HG03521 (cell line): ENCODE measurements around the gene CASP6.

ENCODE experiments used
- ATAC-seq: cut with Tn5 transposase; IDR thresholded peaks from one replicate; pipeline ENCODE4 v1.9.1; 2021; ENCODE audit warnings: mild to moderate bottlenecking, moderate library complexity; ENCODE audit not compliant: unreplicated experiment

The CASP6 gene

DNA sequence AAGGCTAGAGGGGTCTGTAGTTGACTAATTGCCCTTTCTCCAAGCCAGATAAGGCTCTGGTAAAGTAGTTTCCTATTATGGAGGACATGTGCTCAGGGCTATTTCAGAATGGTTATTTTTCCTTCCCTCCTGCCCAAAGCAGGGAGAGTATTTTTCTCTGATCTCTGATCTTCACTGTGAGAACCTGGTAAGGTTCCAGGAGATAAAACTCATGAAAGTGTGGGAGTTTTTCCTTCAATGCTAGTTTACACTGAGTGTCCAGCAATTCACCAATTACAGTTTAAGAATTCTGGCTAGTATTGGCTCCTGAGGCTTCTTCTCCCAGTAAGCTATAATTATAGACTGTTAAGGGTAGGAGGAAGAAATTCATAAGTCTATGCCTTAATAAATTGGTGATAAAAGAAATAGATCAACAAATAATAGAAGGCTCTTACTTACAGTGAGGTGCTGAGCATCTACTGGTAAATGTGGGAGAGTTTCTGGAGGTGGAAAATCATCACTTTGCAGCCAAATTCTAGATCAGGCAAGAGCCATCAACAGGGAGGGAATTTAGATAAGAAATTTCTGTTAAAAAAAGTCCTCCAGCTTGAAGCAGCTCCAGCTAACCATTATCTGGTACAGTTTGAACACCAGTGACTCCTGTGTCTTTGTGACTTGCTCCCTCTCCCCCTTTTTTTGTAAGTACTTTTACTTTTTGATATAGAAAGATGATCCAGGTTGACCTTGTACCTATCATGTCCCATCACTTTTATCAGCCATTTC is 30.9 kb downstream of the CASP6 start:
- ATAC-seq = no peak

DNA sequence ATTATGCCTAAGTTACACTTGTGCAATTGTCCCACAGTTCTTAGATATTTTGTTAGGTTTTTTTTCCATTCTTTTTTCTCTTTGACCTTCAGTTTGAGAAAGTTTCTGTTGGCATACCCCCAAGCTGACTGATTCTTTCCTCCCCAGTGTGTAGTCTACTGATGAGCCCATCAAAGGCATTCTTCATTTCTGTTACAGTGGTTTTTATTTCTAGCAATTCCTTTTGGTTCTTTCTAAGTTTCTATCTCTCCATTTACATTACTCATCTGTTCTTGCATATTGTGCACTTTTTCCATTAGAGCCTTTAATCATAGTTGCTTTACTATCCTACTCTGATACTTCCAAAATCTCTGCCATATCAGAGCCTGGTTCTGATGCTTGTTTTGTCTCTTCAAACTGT is 31.9 kb downstream of the CASP6 start:
- no peak for ATAC-seq

DNA sequence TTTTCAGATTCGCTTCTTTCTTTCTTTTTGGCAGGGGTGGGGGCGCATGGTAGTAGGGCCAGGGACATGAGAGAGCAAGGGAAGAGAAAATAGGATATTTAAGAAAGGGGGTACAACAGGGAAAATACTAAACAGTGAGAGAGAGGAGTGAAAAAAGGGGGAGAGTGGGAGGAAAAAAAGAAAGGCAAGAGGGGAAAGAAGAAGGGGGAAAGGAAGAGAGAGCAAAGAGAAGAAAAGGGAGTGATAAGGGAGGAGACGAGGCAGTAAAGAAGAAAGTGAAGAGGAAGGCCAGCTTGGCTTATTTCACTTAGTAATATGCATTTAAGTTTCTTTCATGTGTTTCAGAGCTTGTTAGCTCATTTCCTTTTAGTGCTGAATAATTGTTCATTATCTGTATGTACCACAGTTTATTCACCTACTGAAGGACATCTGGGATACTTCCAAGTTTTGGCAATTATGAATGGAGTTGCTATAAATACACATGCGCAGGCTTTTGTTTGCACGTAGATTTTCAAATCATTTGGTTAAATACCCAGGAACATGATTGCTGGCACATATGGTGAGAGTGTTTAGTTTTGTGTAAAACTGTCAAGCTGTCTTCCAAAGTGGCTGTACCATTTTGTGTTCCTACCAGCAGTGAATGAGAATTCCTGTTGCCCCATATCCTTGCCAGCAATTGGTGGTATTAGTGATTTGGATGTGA is 37.3 kb downstream of the CASP6 start:
- ATAC-seq = no peak

DNA sequence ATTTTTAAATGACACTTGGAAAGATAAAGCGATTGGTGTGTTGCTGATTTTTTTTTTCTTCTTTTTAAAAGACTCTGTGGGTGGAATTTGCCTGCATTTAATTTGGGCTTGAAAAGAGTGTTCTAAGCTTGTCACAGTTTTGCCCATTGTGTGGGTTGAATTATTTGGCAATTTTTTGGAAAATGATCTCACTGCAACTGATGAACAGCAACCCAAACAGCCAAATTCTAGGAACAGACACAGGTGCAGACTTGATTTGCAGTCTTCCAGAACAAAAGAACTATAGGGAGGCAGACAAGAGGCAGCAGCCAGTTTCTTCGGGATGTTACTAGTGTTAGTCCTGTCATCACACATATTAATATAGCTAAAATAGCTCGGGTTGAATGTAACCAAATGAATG is 40.5 kb downstream of the CASP6 start:
- ATAC-seq = no peak

DNA sequence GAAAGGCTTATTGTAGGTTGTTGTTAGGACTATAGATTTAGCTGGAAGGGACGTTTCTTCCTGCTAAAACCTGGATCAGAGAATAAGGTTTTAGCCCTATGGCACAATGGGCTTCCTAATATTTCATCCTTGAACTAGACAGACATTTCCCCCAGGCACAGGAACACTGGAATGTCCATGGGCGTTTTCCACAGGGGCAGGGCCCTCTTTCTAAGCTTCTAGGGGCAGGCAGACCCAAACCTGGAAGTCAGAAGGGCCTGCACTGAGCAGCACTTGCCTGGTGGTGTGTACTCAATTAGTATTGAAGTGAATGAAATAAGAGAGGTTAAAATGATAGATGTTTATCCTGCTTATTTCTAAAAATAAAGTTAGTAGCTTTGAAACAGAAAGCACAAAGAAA is 41.1 kb downstream of the CASP6 start:
- ATAC-seq = no peak

DNA sequence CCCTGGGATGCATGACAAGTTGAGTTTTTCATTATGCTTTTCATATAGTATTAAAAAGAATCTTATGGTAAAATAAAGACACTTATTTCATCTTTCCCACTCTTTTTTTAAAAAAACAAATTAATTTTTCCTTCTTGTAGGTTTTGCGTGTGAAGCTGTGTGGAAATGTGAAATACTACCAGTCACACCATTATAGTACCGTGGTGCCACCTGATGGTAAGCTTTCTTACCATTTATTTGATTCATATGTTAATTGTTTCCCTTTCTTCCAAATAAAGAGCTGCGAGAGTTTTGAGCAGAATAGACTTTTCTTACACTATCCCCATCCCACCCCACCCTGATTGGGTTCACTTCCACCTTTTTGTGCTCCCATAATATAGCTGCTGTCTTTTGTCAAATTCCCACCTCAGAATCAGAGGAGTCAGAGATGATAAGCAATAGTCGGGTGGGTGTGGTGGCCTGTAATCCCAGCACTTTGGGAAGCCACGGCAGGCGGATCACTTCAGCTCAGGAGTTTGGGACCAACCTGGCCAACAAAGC is 44.3 kb downstream of the CASP6 start:
- no peak for ATAC-seq

DNA sequence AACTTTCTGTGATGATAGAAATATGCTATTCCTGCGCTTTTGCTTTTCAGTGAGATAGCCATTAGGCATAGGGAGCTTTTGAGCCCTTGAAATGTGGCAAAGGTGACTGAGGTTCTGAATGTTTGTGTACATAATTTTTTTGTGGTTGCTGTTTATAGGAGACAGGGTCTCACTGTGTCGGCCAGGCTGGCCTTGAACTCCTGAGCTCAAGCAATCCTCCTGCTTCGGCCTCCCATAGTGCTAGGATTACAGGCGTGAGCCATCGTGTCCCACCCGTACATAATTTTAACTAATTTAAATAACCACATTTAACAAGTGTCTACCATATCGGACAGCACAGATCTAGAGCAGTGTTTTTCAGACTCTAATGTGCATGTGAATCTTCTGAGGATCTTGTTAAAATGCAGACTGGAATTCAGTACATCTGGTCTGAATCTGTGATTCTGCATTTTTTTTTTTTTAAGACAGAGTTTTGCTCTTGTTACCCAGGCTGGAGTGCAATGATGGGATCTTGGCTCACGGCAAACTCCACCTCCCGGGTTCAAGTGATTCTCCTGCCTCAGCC is 45.3 kb downstream of the CASP6 start:
- no peak for ATAC-seq

DNA sequence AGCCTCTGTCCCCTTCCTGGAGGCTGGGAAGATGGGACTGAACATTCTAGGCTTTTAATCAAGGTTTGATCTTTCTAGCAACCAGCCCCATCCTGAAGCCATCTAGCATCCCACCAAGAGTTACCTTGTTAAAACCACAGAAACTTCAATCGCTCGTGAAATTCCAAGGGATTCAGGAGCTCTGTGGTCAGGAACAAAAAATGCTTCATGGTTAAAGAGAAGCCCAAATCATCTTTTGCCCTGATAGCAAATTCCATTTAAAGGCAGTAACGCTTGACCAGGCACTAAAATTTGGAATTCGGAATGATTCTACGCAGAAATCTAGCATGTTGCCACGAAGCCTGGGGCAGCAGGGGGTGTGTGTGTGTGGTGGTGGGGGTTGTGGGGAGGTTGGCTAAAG is 47.8 kb downstream of the CASP6 start:
- no peak for ATAC-seq

- peak; percentile 74 for ATAC-seq
Observed at GRCh38 chr4:109649872-109650271, 53.4 kb downstream of the CASP6 start.

DNA sequence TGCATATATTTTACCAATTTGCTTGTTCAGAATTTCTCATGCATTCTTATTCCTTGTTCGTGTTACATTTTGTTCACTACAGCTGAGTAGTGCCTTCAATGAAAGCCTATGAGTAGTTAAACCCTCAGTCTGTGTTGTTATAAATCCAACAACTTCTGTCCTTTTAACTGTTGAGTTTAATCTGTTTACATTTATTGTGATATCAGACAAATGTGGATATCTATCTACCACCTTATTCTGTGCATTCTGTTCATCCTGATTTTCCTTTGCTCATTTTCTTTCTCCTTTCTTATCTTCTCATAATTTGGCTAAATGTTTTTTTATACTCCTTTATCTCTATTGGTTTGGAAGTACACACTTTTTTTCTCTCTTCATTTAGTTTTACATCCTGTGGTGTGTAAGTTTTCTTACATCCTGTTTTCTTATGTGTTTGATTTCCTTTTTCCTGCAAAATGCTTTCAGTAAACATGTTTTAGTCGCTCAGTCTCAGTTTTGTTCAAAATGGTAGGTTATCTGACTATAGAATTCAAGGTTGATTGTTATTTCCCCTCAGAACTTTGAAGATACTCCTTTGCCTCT is 54.2 kb downstream of the CASP6 start:
- ATAC-seq = no peak

DNA sequence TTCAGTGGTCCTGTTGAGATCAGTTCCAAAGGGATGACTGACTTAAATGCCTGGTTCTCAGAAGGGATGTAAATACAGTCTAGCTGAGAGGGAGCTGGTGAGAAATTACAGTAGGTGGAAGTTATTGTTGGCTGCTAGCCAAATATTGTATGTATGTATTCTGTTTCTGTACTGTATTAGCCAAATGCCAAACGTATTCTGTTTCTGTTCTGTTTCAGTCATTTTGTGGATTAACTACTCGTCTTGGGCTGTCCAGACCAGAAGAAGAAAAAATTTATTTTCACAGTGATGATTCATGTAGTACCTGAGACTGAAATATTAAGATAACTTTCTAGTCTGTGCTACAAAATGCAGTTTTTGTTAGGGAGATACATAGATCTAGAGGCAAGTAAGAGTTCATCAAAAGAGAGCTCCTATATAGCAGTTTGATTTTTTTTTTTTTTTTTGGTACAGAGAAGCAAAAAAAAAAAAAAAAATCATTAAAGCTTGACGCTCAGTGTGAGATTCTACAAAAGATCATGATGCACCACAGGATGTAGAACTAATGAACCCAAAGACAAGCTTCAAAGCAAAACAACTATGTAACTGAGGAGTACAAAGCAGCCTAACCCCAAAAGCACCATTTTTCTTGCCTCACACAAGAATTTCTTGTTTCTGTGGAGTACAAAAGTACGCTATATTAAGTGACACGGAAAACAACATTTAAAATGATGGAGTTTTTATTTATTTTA is 54.8 kb downstream of the CASP6 start:
- peak; percentile 49 for ATAC-seq

DNA sequence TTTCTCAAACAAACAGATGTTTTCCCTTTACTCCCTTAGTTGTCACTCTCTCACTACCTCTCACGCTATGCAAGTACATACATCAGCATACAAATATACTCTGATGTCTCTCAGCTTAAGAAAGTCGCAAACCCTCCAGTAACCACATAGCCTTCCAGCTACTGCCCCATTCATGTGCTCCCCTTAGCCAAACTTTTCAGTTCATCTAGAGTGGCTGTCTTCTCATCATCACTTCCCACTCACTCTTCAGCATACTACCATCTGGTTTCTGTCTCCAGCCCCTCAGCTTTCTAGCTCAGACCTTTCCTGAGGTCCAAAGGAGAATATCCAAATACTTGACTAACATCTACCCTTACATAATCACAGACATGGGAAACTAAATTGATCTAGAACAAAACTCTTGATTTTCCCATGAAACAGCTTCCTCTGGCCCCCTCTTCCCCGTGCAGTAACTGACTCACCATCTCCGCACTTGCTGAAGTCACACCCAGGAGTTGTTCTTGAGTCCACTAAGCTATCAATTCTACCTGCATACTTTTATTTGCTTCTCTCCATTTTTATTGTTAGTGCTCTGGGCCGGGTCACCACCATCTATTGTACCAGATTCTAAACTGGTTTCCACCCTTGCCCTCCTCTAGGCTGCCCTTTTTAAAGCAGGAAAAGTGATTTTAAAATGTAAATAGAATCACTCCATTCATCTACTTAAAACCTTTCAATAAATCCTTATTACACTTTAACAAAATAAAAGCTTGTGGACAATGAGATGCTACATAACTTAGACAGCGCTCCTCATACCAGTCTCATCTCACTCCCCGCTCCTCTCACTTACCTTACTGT is 57.2 kb downstream of the CASP6 start:
- no peak for ATAC-seq

GRCh38 chr4:109640644-109641043 is 62.6 kb downstream of the CASP6 start:
- ATAC-seq = no peak
